Gastrocnemius medialis (tissue), 4 donors: ENCODE data around the gene SEPTIN2. TPM values are rescaled to one million over a fixed set of nuclear protein-coding genes. Genes with fewer than 3 reads are reported as not detected.

ENCODE experiments used
- ATAC-seq, 2 donors: fragments of 150-250 bp; one replicate each; pipeline ENCODE4 v1.9.1; 2016
- DNase-seq, 2 donors: peaks; one replicate each; pipeline ENCODE4 v3.0.0-alpha.2; 2019
- H3K27ac ChIP-seq, 4 donors: fragments of 200-600 bp; sonication (generic); 1 replicate in 1 of 4; 2 replicates in 3 of 4; pipeline ENCODE4 v1.5.1; 2016 to 2018; ENCODE audit warnings: mild to moderate bottlenecking in 2 of 4, moderate library complexity in 1 of 4
- H3K27me3 ChIP-seq, 3 donors: fragments of 200-600 bp; sonication (generic) in 2 of 3; 1 replicate in 1 of 3; 2 replicates in 2 of 3; pipeline versions ENCODE4 v1.5.1 to v1.6.0; 2016 to 2019; ENCODE audit warnings: mild to moderate bottlenecking in 1 of 3, moderate library complexity in 1 of 3
- H3K36me3 ChIP-seq, 2 donors: fragments of 200-600 bp; sonication (generic) in 1 of 2; one replicate each; pipeline ENCODE4 v1.5.1; 2017 to 2018
- H3K4me1 ChIP-seq, 2 donors: fragments of 200-600 bp; sonication (generic) in 1 of 2; one replicate each; pipeline ENCODE4 v1.5.1; 2016 to 2017; ENCODE audit warnings: mild to moderate bottlenecking in 2 of 2
- H3K4me3 ChIP-seq, 4 donors: fragments of 200-600 bp; sonication (generic) in 3 of 4; 1 replicate in 1 of 4; 2 replicates in 3 of 4; pipeline ENCODE4 v1.5.1; 2016 to 2019; ENCODE audit warnings: mild to moderate bottlenecking in 2 of 4
- H3K9me3 ChIP-seq, 3 donors: fragments of 200-600 bp; sonication (generic) in 2 of 3; 1 replicate in 1 of 3; 2 replicates in 2 of 3; pipeline ENCODE4 v1.5.1; 2016 to 2019
- CTCF ChIP-seq, 5 experiments: fragments of 450-650 bp in 3 of 5; fragments of 200-600 bp in 2 of 5; sonication (generic) in 2 of 5; IDR thresholded peaks in 4 of 5; conservative IDR thresholded peaks in 1 of 5; 1 replicate in 4 of 5; 2 replicates in 1 of 5; pipeline ENCODE4 v1.5.1; 2016 to 2019; ENCODE audit warnings: antibody characterized with exemption in 5 of 5, mild to moderate bottlenecking in 3 of 5, moderate library complexity in 3 of 5
- POLR2A ChIP-seq, 2 donors: fragments of 450-650 bp; IDR thresholded peaks; one replicate each; pipeline ENCODE4 v1.6.1; 2017; ENCODE audit warnings: antibody characterized with exemption in 2 of 2, mild to moderate bottlenecking in 2 of 2, moderate library complexity in 2 of 2
- in situ Hi-C, 4 donors: fragments of 200-750 bp; cut with MboI; loops; one replicate each; pipeline versions ENCODE4 v1.15.0 to v1.8.0; 2017; ENCODE audit warnings: low sequenced_read_pairs in 4 of 4
- intact Hi-C: fragments of 100-400 bp; cut with DNase I; formaldehyde crosslinking; loops from one replicate; pipeline ENCODE4 v1.15.1; 2023; ENCODE audit warnings: low total_unique reads
- total RNA-seq, 4 donors: library from RNA; depleted of rRNA; stranded (reverse); fragments of >200 nt; gene quantifications; one replicate each; pipeline versions ENCODE4 v1.1.0 to v1.2.3, GENCODE V29; 2016

SEPTIN2 gene
- total RNA-seq, 4 donors from 2014 or later = 81.3 to 130 (median 99.3) TPM

GRCh38 chr2:241375300-241375699 is 59.6 kb downstream of the SEPTIN2 start:
- Histone ChIP-seq H3K9me3 (no peaks in the 10 kb centered on the region), H3K4me3 (no peak overlapping the region), H3K36me3 (no peaks in the 10 kb centered on the region), H3K27me3 (no peaks in the 10 kb centered on the region), H3K4me1 (peaks cover 20% of the 10 kb centered on the region in 2 donors), H3K27ac (no peak overlapping the region)
- in situ Hi-C loops (no loop called here), intact Hi-C loops (no loop called here)
- TF ChIP-seq CTCF (IDR thresholded peaks at IDR 0.05 in 4 of 5, conservative IDR thresholded peaks at IDR 0.05 in 1 of 5) = no peak
- no peak for TF ChIP-seq POLR2A (IDR thresholded peaks at IDR 0.05)
- DNase-seq (no peak), ATAC-seq (no peak)

- ATAC-seq = no peak
- in situ Hi-C loops (no loop called here), intact Hi-C loops (no loop called here)
- TF ChIP-seq POLR2A (IDR thresholded peaks at IDR 0.05) = no peak
- no peak for TF ChIP-seq CTCF (IDR thresholded peaks at IDR 0.05 in 4 of 5, conservative IDR thresholded peaks at IDR 0.05 in 1 of 5)
- Histone ChIP-seq H3K9me3 (no peaks in the 10 kb centered on the region), H3K27me3 (no peaks in the 10 kb centered on the region), H3K4me1 (peaks cover 20 to 25% of the 10 kb centered on the region in 2 donors), H3K27ac (no peak overlapping the region), H3K4me3 (no peak overlapping the region), H3K36me3 (no peaks in the 10 kb centered on the region)
- DNase-seq = no peak
These were observed 61.1 kb downstream of the SEPTIN2 start for GRCh38 chr2:241376808-241377207.

DNA sequence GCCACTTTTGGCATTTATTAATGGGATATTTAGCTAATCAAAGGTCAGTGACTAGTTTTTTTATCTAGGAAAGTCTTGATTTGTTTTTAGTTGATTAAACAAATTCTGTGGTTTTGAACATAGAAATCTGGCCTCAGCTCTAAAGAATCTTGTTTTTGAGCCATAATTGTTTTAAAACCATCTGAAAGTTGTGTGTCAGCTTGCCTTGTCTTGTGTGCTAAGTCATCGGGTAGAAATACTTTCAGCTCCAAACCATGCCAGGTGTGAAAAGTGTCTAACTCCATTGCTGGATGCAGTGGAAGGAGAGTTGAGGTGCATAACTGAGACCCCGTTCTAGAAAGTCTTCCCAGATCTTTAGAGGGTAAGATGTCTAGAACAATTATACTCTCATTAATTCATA is 63.1 kb downstream of the SEPTIN2 start:
- no peaks in the 10 kb centered on the region for H3K9me3 ChIP-seq
- peaks cover 14 to 25% of the 10 kb centered on the region in 2 donors for H3K4me1 ChIP-seq
- DNase-seq = no peak
- no peak overlapping the region for H3K27ac ChIP-seq
- ATAC-seq = no peak
- TF ChIP-seq CTCF (IDR thresholded peaks at IDR 0.05 in 4 of 5, conservative IDR thresholded peaks at IDR 0.05 in 1 of 5) (no peak), POLR2A (IDR thresholded peaks at IDR 0.05) (no peak)
- H3K27me3 ChIP-seq = no peaks in the 10 kb centered on the region
- H3K4me3 ChIP-seq = no peak overlapping the region
- in situ Hi-C loops = no loop called here
- H3K36me3 ChIP-seq = no peaks in the 10 kb centered on the region
- intact Hi-C loops = no loop called here

GRCh38 chr2:241379481-241380480 is 64.1 kb downstream of the SEPTIN2 start:
- Histone ChIP-seq H3K9me3 (no peaks in the 10 kb centered on the region), H3K4me3 (no peak overlapping the region), H3K4me1 (peaks cover 14 to 25% of the 10 kb centered on the region in 2 donors), H3K27ac (peak overlapping the region in 1 of 4 donors; percentile 10), H3K27me3 (no peaks in the 10 kb centered on the region), H3K36me3 (no peaks in the 10 kb centered on the region)
- intact Hi-C loops = no loop called here
- DNase-seq (no peak), ATAC-seq (no peak)
- no peak for TF ChIP-seq CTCF (IDR thresholded peaks at IDR 0.05 in 4 of 5, conservative IDR thresholded peaks at IDR 0.05 in 1 of 5)
- no peak for TF ChIP-seq POLR2A (IDR thresholded peaks at IDR 0.05)
- in situ Hi-C loops = no loop called here
